ENCODE results near the gene CCK. TPM values are rescaled to one million over a fixed set of nuclear protein-coding genes. Genes with fewer than 3 reads are reported as not detected.

The CCK gene
- total and polyA plus RNA-seq, 2 experiments from 2014 or later = 0.97 TPM; not detected in 1

GRCh38 chr3:42256135-42256819, 9.7 kb downstream of the CCK start:
- Histone ChIP-seq H3K36me3 (replicated peaks; ENCODE audit: insufficient read depth, low read depth) (no peaks in the 10 kb centered on the region), H3K9me3 (ENCODE audit: low read depth) (no peaks in the 10 kb centered on the region), H3K27ac (no peak overlapping the region), H4K20me1 (ENCODE audit: insufficient read depth, poor library complexity, severe bottlenecking) (no peaks in the 10 kb centered on the region), H2AFZ (no peak overlapping the region), H3K79me2 (no peaks in the 10 kb centered on the region), H3K4me3 (no peak overlapping the region), H3K27me3 (peaks cover 34% of the 10 kb centered on the region), H3K4me2 (no peak overlapping the region), H3K4me1 (ENCODE audit: insufficient read depth) (no peaks in the 10 kb centered on the region), H3K9me2 (replicated peaks; ENCODE audit: insufficient read depth) (no peaks in the 10 kb centered on the region)
- WGBS (ENCODE audit: low lambda C conversion rate, missing lambda C conversion rate) = 94% methylated on average over 1 of the region's 1 CpG
- no peak for DNase-seq (ENCODE audit: low spot score)
- TF ChIP-seq EZH2 (IDR thresholded peaks at IDR 0.05; ENCODE audit: borderline replicate concordance) = no peak
- no peak for TF ChIP-seq EZH2phosphoT487 (IDR thresholded peaks at IDR 0.05; ENCODE audit: low read depth, severe bottlenecking, unreplicated experiment)
- no peak for TF ChIP-seq CTCF (IDR thresholded peaks at IDR 0.05; ENCODE audit: poor library complexity)

- 71% methylated on average over 2 of the region's 3 CpGs for WGBS (ENCODE audit: low lambda C conversion rate, missing lambda C conversion rate)
These were observed 11.4 kb downstream of the CCK start for GRCh38 chr3:42254566-42254965.

GRCh38 chr3:42250761-42251160, 15.2 kb downstream of the CCK start:
- H3K9me2 ChIP-seq (replicated peaks; ENCODE audit: insufficient read depth) = no peaks in the 10 kb centered on the region
- H2AFZ ChIP-seq = no peak overlapping the region
- H3K9me3 ChIP-seq (ENCODE audit: low read depth) = no peaks in the 10 kb centered on the region
- no peaks in the 10 kb centered on the region for H3K4me1 ChIP-seq (ENCODE audit: insufficient read depth)
- no peak overlapping the region for H3K4me3 ChIP-seq
- H3K79me2 ChIP-seq = no peaks in the 10 kb centered on the region
- no peaks in the 10 kb centered on the region for H4K20me1 ChIP-seq (ENCODE audit: insufficient read depth, poor library complexity, severe bottlenecking)
- H3K36me3 ChIP-seq (replicated peaks; ENCODE audit: insufficient read depth, low read depth) = no peaks in the 10 kb centered on the region
- no peak overlapping the region for H3K27ac ChIP-seq
- no peak overlapping the region for H3K4me2 ChIP-seq
- 94% methylated on average over 1 of the region's 1 CpG for WGBS (ENCODE audit: low lambda C conversion rate, missing lambda C conversion rate)
- no peak for TF ChIP-seq EZH2 (IDR thresholded peaks at IDR 0.05; ENCODE audit: borderline replicate concordance)
- peaks cover 40% of the 10 kb centered on the region for H3K27me3 ChIP-seq
- no peak for DNase-seq (ENCODE audit: low spot score)

More at GRCh38 chr3:42254566-42254965, 11.4 kb downstream of the CCK start:
- Histone ChIP-seq H3K27ac (no peak overlapping the region), H3K4me2 (no peak overlapping the region), H2AFZ (no peak overlapping the region), H3K4me3 (no peak overlapping the region), H3K27me3 (peaks cover 20% of the 10 kb centered on the region), H3K9me2 (replicated peaks; ENCODE audit: insufficient read depth) (no peaks in the 10 kb centered on the region), H3K79me2 (no peaks in the 10 kb centered on the region), H3K36me3 (replicated peaks; ENCODE audit: insufficient read depth, low read depth) (no peaks in the 10 kb centered on the region), H3K9me3 (ENCODE audit: low read depth) (no peaks in the 10 kb centered on the region), H3K4me1 (ENCODE audit: insufficient read depth) (no peaks in the 10 kb centered on the region), H4K20me1 (ENCODE audit: insufficient read depth, poor library complexity, severe bottlenecking) (no peaks in the 10 kb centered on the region)
- TF ChIP-seq EZH2 (IDR thresholded peaks at IDR 0.05; ENCODE audit: borderline replicate concordance) (no peak), EZH2phosphoT487 (IDR thresholded peaks at IDR 0.05; ENCODE audit: low read depth, severe bottlenecking, unreplicated experiment) (no peak), CTCF (IDR thresholded peaks at IDR 0.05; ENCODE audit: poor library complexity) (no peak)
- no peak for DNase-seq (ENCODE audit: low spot score)

- Histone ChIP-seq H3K9me2 (replicated peaks; ENCODE audit: insufficient read depth) (no peaks in the 10 kb centered on the region), H3K4me1 (ENCODE audit: insufficient read depth) (no peaks in the 10 kb centered on the region), H3K9me3 (ENCODE audit: low read depth) (no peaks in the 10 kb centered on the region), H3K27ac (no peak overlapping the region), H4K20me1 (ENCODE audit: insufficient read depth, poor library complexity, severe bottlenecking) (no peaks in the 10 kb centered on the region), H3K4me2 (no peak overlapping the region), H3K27me3 (peaks cover 32% of the 10 kb centered on the region), H3K4me3 (no peak overlapping the region), H3K36me3 (replicated peaks; ENCODE audit: insufficient read depth, low read depth) (no peaks in the 10 kb centered on the region), H2AFZ (no peak overlapping the region), H3K79me2 (no peaks in the 10 kb centered on the region)
- DNase-seq (ENCODE audit: low spot score) = peak; percentile 78
- TF ChIP-seq EZH2 (IDR thresholded peaks at IDR 0.05; ENCODE audit: borderline replicate concordance) (no peak), CTCF (IDR thresholded peaks at IDR 0.05; ENCODE audit: poor library complexity) (peak; percentile 87)
- 11% methylated on average over 9 of the region's 9 CpGs for WGBS (ENCODE audit: low lambda C conversion rate, missing lambda C conversion rate)
These were observed 18.4 kb downstream of the CCK start for GRCh38 chr3:42247576-42248027.
